OCI-LY7 (cell line): ENCODE data around the gene ERI3. TPM values are rescaled to one million over a fixed set of nuclear protein-coding genes. Genes with fewer than 3 reads are reported as not detected.

Experiments used
- BruUV-seq: library from RNA; stranded (reverse); fragments of 400-500 nt; replicated peaks from 2 replicates; lab custom pipeline; 2021; lab: Mats Ljungman, UMichigan
- CTCF ChIA-PET: fragments of 300-600 bp; sonication (Branson Sonifier 250); formaldehyde crosslinking; loops from one replicate; lab custom pipeline; 2022; ENCODE audit warnings: antibody characterized with exemption; ENCODE audit not compliant: unreplicated experiment; lab: Charles Lee
- POLR2A ChIA-PET: fragments of 300-600 bp; sonication (Branson Sonifier 250); formaldehyde crosslinking; loops from one replicate; lab custom pipeline; 2022; ENCODE audit warnings: antibody characterized with exemption; lab: Charles Lee
- DNase-seq: peaks from one replicate; pipeline ENCODE4 v3.0.0-alpha.2; 2015; ENCODE audit warnings: low spot score
- H2AFZ ChIP-seq: fragments of 200-600 bp; sonication (generic), shearing (Covaris generic); 2 replicates; pipeline ENCODE4 v1.6.1; 2014; ENCODE audit warnings: mild to moderate bottlenecking, antibody characterized with exemption, low read length, moderate library complexity
- H3K27ac ChIP-seq: fragments of 200-600 bp; sonication (generic); 2 replicates; pipeline ENCODE4 v1.5.1; 2014; ENCODE audit warnings: mixed run types, low read depth, mild to moderate bottlenecking, moderate library complexity, low read length, inconsistent platforms; ENCODE audit not compliant: poor library complexity, severe bottlenecking
- H3K36me3 ChIP-seq: fragments of 200-600 bp; sonication (generic); 2 replicates; pipeline ENCODE4 v1.6.1; 2014; ENCODE audit warnings: mild to moderate bottlenecking, antibody characterized with exemption, low read length, moderate library complexity, mixed read lengths; ENCODE audit not compliant: insufficient read depth
- H3K4me1 ChIP-seq: fragments of 200-600 bp; sonication (generic); 2 replicates; pipeline ENCODE4 v1.5.1; 2014; ENCODE audit warnings: mild to moderate bottlenecking, low read length; ENCODE audit not compliant: insufficient read depth, poor library complexity, severe bottlenecking
- H3K4me2 ChIP-seq: fragments of 200-600 bp; sonication (generic); 2 replicates; pipeline ENCODE4 v1.6.1; 2014; ENCODE audit warnings: mild to moderate bottlenecking, low read length
- H3K4me3 ChIP-seq: fragments of 200-600 bp; sonication (generic); 2 replicates; pipeline ENCODE4 v1.5.1; 2014; ENCODE audit warnings: mild to moderate bottlenecking, low read depth, low read length; ENCODE audit not compliant: poor library complexity, severe bottlenecking
- H3K79me2 ChIP-seq: fragments of 200-600 bp; sonication (generic); 2 replicates; pipeline ENCODE4 v1.6.1; 2016; ENCODE audit warnings: low read depth, mild to moderate bottlenecking, low read length, moderate library complexity, mixed read lengths; ENCODE audit not compliant: insufficient read depth
- H3K9me2 ChIP-seq: fragments of 200-600 bp; sonication (generic); 2 replicates; pipeline ENCODE4 v1.6.1; 2016; ENCODE audit warnings: mild to moderate bottlenecking, low read length, mixed read lengths; ENCODE audit not compliant: insufficient read depth
- H3K9me3 ChIP-seq: fragments of 200-600 bp; sonication (generic); 2 replicates; pipeline ENCODE4 v1.6.1; 2014; ENCODE audit warnings: mild to moderate bottlenecking, mixed run types, low read length, mixed read lengths
- H4K20me1 ChIP-seq: fragments of 200-600 bp; sonication (generic); 2 replicates; pipeline ENCODE4 v1.6.1; 2014; ENCODE audit warnings: mild to moderate bottlenecking, antibody characterized with exemption, low read length, moderate library complexity, mixed read lengths; ENCODE audit not compliant: insufficient read depth
- CTCF ChIP-seq: fragments of 200-600 bp; sonication (generic); conservative IDR thresholded peaks from 2 replicates; pipeline ENCODE4 v1.5.1; 2014; ENCODE audit warnings: mild to moderate bottlenecking, antibody characterized with exemption, low read length, moderate library complexity, mixed read lengths
- EZH2phosphoT487 ChIP-seq: fragments of 200-600 bp; sonication (generic); IDR thresholded peaks from 2 replicates; pipeline ENCODE4 v1.6.1; 2018; ENCODE audit warnings: low read depth, borderline replicate concordance, mild to moderate bottlenecking, mixed run types, antibody characterized with exemption, low read length, moderate library complexity, mixed read lengths
- intact Hi-C: fragments of 100-400 bp; cut with micrococcal nuclease; formaldehyde crosslinking; loops from one replicate; pipeline ENCODE4 v1.10.0; 2022; ENCODE audit not compliant: unreplicated experiment
- total RNA-seq, 2 experiments: library from RNA; depleted of rRNA in 1 of 2; stranded (reverse); fragments of >200 nt in 1 of 2; shearing (Covaris generic) in 1 of 2; gene quantifications; 2 replicates each; pipeline ENCODE4 v1.2.3, GENCODE V29; 2014 to 2022

Gene ERI3
- total RNA-seq, 2 experiments from 2014 or later: 46.5 to 47.4 TPM

- H3K4me3 ChIP-seq: no peak overlapping the region
- POLR2A ChIA-PET: no interaction called here
- no peak for TF ChIP-seq EZH2phosphoT487
- no peak for TF ChIP-seq CTCF
- no peak for DNase-seq
- no peaks in the 10 kb centered on the region for H3K36me3 ChIP-seq
- H3K9me2 ChIP-seq: no peaks in the 10 kb centered on the region
- no peak overlapping the region for H2AFZ ChIP-seq
- H3K4me1 ChIP-seq: peaks cover 4% of the 10 kb centered on the region
- BruUV-seq: no TSS peak
- H3K27ac ChIP-seq: no peak overlapping the region
- no peaks in the 10 kb centered on the region for H4K20me1 ChIP-seq
- CTCF ChIA-PET: no interaction called here
- H3K79me2 ChIP-seq: no peaks in the 10 kb centered on the region
- intact Hi-C loops: no loop called here
- H3K9me3 ChIP-seq: no peaks in the 10 kb centered on the region
- no peak overlapping the region for H3K4me2 ChIP-seq
Measured at GRCh38 chr1:44240802-44241671, 114.0 kb downstream of the ERI3 start.

- Histone ChIP-seq H4K20me1 (no peaks in the 10 kb centered on the region), H3K27ac (no peak overlapping the region), H3K36me3 (no peaks in the 10 kb centered on the region), H3K79me2 (no peaks in the 10 kb centered on the region), H2AFZ (no peak overlapping the region), H3K9me2 (no peaks in the 10 kb centered on the region), H3K4me2 (no peak overlapping the region), H3K4me3 (no peak overlapping the region), H3K4me1 (peaks cover 4% of the 10 kb centered on the region), H3K9me3 (no peaks in the 10 kb centered on the region)
- BruUV-seq: no TSS peak
- TF ChIP-seq CTCF (no peak), EZH2phosphoT487 (no peak)
- ChIA-PET CTCF (no interaction called here), POLR2A (interaction anchor here (0.6 kb wide), 1 partner anchor 978 kb away, joined by 3 read pairs; no protein-coding TSS in a partner anchor)
- intact Hi-C loops: no loop called here
- no peak for DNase-seq
Measured at GRCh38 chr1:44239961-44240371, 115.1 kb downstream of the ERI3 start.

GRCh38 chr1:44239331-44239960 lies 115.6 kb downstream of the ERI3 start:
- no peaks in the 10 kb centered on the region for H3K79me2 ChIP-seq
- no peaks in the 10 kb centered on the region for H3K9me3 ChIP-seq
- no peak overlapping the region for H3K4me2 ChIP-seq
- no peaks in the 10 kb centered on the region for H3K9me2 ChIP-seq
- CTCF ChIA-PET: no interaction called here
- no peak for DNase-seq
- BruUV-seq: no TSS peak
- H4K20me1 ChIP-seq: no peaks in the 10 kb centered on the region
- H2AFZ ChIP-seq: no peak overlapping the region
- H3K27ac ChIP-seq: no peak overlapping the region
- H3K4me3 ChIP-seq: no peak overlapping the region
- POLR2A ChIA-PET: interaction anchor here (0.7 kb wide), 1 partner anchor 78 kb away, joined by 6 read pairs; no protein-coding TSS in a partner anchor
- no peaks in the 10 kb centered on the region for H3K36me3 ChIP-seq
- intact Hi-C loops: no loop called here
- no peak for TF ChIP-seq EZH2phosphoT487
- TF ChIP-seq CTCF: no peak
- peaks cover 4% of the 10 kb centered on the region for H3K4me1 ChIP-seq
